ENCODE results near the gene NCBP3. TPM values are rescaled to one million over a fixed set of nuclear protein-coding genes. Genes with fewer than 3 reads are reported as not detected.

NCBP3 gene
- total and polyA plus RNA-seq, 2 donors (not counting 3 experiments of a cell fraction or from before 2014, with no cell fraction given) = 18.2 to 51.1 TPM

DNA sequence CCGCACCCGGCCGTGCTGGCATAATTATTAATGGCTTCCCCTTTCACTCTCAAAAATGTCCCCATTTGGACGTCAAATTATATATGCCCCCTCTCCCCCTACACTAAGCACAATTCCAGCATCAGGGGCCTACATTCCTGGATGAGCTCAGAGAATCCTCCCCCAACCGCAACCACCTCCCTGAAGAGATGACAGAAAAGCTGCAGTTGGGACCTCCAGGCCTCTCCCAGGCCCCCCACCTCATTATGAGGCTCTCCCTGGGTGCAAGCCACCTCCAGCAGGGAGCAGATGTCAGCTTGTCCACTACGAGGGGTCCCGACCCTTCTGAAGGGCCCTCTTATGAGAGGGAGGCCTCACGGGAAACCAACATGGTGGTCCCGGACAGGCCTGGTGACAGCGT, 18.5 kb upstream of the NCBP3 start:
- H3K79me2 ChIP-seq (ENCODE audit: control insufficient read depth, insufficient read depth, low read length) = no peaks in the 10 kb centered on the region
- no peak overlapping the region for H3K4me3 ChIP-seq (replicated peaks in 1 of 3; ENCODE audit: insufficient read depth in 1 of 3, low read depth in 1 of 3, low read length in 3 of 3)
- ChIA-PET CTCF (interaction anchor here (1.2 to 2.8 kb wide), 10 partner anchors 14 to 127 kb away, joined by 3 to 13 read pairs (median 4); no protein-coding TSS in a partner anchor), POLR2A (no interaction called here)
- H3K27ac ChIP-seq (ENCODE audit: insufficient read depth, low read depth, low read length) = no peak overlapping the region
- H3K4me1 ChIP-seq (ENCODE audit: control insufficient read depth, extremely low read depth, insufficient read depth, low read length) = no peaks in the 10 kb centered on the region
- H3K9me3 ChIP-seq (replicated peaks; ENCODE audit: control insufficient read depth, insufficient read depth, low read length) = no peaks in the 10 kb centered on the region
- no peaks in the 10 kb centered on the region for H3K27me3 ChIP-seq (ENCODE audit: control insufficient read depth in 2 of 2, insufficient read depth in 2 of 2, low read length in 2 of 2)
- no peaks in the 10 kb centered on the region for H4K20me1 ChIP-seq (replicated peaks; ENCODE audit: control insufficient read depth, extremely low read depth, insufficient read depth, low read length)
- FAIRE-seq = no peak
- H3K9me1 ChIP-seq (replicated peaks; ENCODE audit: control insufficient read depth, extremely low read depth, insufficient read depth, low read length) = no peaks in the 10 kb centered on the region
- no peak for DNase-seq (ENCODE audit: low read depth, low spot score)
- TF ChIP-seq FOS (IDR thresholded peaks at IDR 0.05; ENCODE audit: borderline replicate concordance, insufficient read depth, low read length) (no peak), POLR2A (IDR thresholded peaks at IDR 0.05; ENCODE audit: low read depth, low read length) (no peak), EZH2 (IDR thresholded peaks at IDR 0.05; ENCODE audit: borderline replicate concordance, low read depth, low read length, severe bottlenecking) (no peak), GATA2 (IDR thresholded peaks at IDR 0.05; ENCODE audit: insufficient read depth, insufficient read length, low read depth, low read length) (no peak), POLR2AphosphoS5 (IDR thresholded peaks at IDR 0.05; ENCODE audit: insufficient read depth, low read depth, low read length) (no peak), JUN (IDR thresholded peaks at IDR 0.05; ENCODE audit: borderline replicate concordance, insufficient read depth, insufficient read length, low read depth) (no peak), MYC (IDR thresholded peaks at IDR 0.05; ENCODE audit: low read depth, low read length) (no peak)
- TF ChIP-seq, protein P1, sequence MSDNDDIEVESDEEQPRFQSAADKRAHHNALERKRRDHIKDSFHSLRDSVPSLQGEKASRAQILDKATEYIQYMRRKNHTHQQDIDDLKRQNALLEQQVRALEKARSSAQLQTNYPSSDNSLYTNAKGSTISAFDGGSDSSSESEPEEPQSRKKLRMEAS (IDR thresholded peaks at IDR 0.05; ENCODE audit: insufficient read depth, insufficient read length) = no peak
- TF ChIP-seq, protein P2, sequence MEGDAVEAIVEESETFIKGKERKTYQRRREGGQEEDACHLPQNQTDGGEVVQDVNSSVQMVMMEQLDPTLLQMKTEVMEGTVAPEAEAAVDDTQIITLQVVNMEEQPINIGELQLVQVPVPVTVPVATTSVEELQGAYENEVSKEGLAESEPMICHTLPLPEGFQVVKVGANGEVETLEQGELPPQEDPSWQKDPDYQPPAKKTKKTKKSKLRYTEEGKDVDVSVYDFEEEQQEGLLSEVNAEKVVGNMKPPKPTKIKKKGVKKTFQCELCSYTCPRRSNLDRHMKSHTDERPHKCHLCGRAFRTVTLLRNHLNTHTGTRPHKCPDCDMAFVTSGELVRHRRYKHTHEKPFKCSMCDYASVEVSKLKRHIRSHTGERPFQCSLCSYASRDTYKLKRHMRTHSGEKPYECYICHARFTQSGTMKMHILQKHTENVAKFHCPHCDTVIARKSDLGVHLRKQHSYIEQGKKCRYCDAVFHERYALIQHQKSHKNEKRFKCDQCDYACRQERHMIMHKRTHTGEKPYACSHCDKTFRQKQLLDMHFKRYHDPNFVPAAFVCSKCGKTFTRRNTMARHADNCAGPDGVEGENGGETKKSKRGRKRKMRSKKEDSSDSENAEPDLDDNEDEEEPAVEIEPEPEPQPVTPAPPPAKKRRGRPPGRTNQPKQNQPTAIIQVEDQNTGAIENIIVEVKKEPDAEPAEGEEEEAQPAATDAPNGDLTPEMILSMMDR (IDR thresholded peaks at IDR 0.05; ENCODE audit: extremely low read depth in 1 of 2, insufficient read depth in 1 of 2, low read depth in 1 of 2, low read length in 2 of 2) = no peak
- no TSS peak for BruUV-seq (replicated peaks)
- dilution Hi-C loops (cut with MboI; ENCODE audit: extremely low pct_ligation_motif_present, low sequenced_read_pairs) (no loop called here), intact Hi-C loops (cut with micrococcal nuclease) (loop anchor here (2.0 kb wide), 1 partner anchor 28 kb away; the partner anchor contains the start of gene CAMKK1)
- H3K4me2 ChIP-seq (ENCODE audit: insufficient read depth, low read length) = no peak overlapping the region
- no peak overlapping the region for H2AFZ ChIP-seq (ENCODE audit: low read depth, low read length)
- H3K9ac ChIP-seq (replicated peaks; ENCODE audit: extremely low read depth, insufficient read depth, low read length) = no peak overlapping the region
- H3K36me3 ChIP-seq (ENCODE audit: control insufficient read depth in 2 of 2, extremely low read depth in 1 of 2, insufficient read depth in 2 of 2, low read length in 2 of 2) = peaks cover 0 to 5% of the 10 kb centered on the region in 2 experiments

All from endothelial cell of umbilical vein (primary cell).